BE2C (cell line): ENCODE results near the gene TBX15.

ENCODE experiments used
- DNase-seq: peaks from one replicate; pipeline ENCODE4 v3.0.0-alpha.2; 2020
- H3K27me3 ChIP-seq: fragments of 250-450 bp; sonication (Bioruptor Pico); 2 replicates; pipeline ENCODE4 v1.5.1; 2020; ENCODE audit warnings: mild to moderate bottlenecking
- H3K36me3 ChIP-seq: fragments of 250-450 bp; sonication (Bioruptor Pico); 2 replicates; pipeline ENCODE4 v1.5.1; 2020; ENCODE audit warnings: mild to moderate bottlenecking
- H3K4me1 ChIP-seq: fragments of 250-450 bp; sonication (Bioruptor Pico); 2 replicates; pipeline ENCODE4 v1.5.1; 2020
- H3K4me3 ChIP-seq: 2 replicates; pipeline ENCODE4 v1.5.1; 2011; ENCODE audit warnings: low read depth, low read length
- H3K9me3 ChIP-seq: fragments of 250-450 bp; sonication (Bioruptor Pico); 2 replicates; pipeline ENCODE4 v1.5.1; 2020
- TF ChIP-seq, protein P1 (sequence below): IDR thresholded peaks from 2 replicates; pipeline ENCODE4 v1.5.1; 2012; ENCODE audit warnings: mild to moderate bottlenecking, low read depth, low read length

Gene TBX15

DNA sequence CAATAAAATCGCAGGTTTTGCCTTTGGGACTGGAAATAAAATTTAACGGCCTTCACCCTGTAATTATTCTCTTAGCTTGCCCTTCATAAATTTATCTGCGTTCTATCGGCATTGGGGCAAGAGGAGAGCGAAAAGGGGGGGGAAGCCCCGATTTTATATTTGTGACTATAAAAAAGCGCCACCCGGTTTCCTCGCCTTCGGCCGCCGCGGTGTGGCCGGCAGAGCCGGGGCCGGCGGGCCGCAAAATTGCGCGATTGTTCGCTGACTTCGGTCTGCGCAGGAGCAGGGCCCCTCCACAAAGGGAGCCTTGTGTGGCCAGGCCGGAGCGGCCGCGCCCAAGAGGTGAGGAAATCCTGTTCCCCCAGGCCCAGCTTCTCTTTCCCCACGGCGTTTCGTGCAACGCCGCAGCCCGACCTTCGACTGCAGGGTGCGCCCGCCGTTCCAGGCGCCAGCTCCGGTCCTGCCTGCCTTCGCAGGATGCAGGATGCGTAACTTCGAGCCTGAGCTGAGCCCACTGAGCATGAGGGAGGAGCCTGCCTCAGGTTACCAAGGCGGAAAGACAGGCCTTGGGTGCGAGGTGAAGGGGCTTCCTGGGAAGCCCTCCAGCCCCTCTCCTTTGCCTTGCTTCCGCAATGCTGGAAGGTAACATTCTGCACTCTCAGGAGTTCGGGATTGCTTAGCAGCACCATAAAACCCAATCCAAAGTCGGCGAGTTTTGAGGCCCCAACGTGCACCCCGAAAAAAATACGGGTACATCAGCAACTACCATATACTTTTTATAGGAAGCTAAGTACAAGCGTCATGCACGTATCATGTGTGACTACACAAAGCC is 4.9 kb upstream of the TBX15 start:
- Histone ChIP-seq H3K27me3 (peaks cover 97% of the 10 kb centered on the region), H3K36me3 (no peaks in the 10 kb centered on the region), H3K4me1 (no peaks in the 10 kb centered on the region), H3K9me3 (no peaks in the 10 kb centered on the region), H3K4me3 (no peak overlapping the region)
- TF ChIP-seq, protein P1, sequence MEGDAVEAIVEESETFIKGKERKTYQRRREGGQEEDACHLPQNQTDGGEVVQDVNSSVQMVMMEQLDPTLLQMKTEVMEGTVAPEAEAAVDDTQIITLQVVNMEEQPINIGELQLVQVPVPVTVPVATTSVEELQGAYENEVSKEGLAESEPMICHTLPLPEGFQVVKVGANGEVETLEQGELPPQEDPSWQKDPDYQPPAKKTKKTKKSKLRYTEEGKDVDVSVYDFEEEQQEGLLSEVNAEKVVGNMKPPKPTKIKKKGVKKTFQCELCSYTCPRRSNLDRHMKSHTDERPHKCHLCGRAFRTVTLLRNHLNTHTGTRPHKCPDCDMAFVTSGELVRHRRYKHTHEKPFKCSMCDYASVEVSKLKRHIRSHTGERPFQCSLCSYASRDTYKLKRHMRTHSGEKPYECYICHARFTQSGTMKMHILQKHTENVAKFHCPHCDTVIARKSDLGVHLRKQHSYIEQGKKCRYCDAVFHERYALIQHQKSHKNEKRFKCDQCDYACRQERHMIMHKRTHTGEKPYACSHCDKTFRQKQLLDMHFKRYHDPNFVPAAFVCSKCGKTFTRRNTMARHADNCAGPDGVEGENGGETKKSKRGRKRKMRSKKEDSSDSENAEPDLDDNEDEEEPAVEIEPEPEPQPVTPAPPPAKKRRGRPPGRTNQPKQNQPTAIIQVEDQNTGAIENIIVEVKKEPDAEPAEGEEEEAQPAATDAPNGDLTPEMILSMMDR, result no peak
- DNase-seq, result no peak

DNA sequence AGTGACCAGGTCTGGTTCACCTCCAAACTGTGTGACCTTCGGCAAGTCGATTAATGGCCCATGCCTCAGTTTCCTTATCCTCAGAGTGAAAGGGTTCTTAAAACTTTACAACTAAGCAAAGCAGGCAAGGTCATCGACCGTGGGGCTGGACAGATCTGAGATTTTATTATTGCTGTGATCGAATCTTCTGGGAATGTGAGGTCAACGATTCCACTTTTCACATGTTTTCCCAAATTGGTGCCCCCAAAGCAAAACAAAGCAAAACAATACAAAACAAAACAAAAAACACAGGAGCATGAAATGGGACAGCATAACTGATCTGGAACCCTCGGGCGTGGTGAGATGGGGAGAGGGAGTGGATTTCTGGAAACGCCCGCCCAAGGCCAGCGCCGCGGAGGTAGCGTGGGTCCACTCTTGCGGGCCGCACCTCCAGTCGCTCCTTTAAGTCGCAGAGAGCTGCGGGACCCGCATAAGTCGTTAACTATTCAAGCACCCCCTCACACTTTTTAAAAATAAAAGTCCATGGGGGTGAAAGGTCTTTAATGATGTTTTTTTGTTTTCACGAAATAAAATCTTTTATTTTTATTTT is 4.2 kb upstream of the TBX15 start:
- H3K4me3 ChIP-seq, result no peak overlapping the region
- peaks cover 99% of the 10 kb centered on the region for H3K27me3 ChIP-seq
- H3K4me1 ChIP-seq, result no peaks in the 10 kb centered on the region
- no peaks in the 10 kb centered on the region for H3K9me3 ChIP-seq
- no peak for DNase-seq
- TF ChIP-seq, protein P1, result no peak
- no peaks in the 10 kb centered on the region for H3K36me3 ChIP-seq

DNA sequence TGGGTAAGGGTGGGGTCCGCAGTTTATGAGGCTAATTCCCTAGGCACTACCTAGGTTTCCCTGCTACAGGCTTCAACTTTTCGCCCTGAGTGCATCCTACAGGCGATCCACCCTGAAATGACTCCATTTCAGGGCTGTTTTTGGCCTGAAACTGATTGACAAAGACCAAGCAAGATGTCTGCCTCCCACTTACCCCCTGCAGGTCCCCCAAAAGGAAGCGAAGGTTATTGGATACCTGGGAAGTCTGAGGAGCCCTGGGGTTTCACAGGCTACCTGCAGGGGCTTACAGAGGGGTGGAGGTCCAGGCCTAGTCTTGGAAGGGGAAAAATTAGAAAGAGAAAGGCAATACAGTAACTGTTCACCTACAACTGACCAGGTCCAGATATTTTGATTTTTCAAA is 3.3 kb upstream of the TBX15 start:
- peaks cover 100% of the 10 kb centered on the region for H3K27me3 ChIP-seq

DNA sequence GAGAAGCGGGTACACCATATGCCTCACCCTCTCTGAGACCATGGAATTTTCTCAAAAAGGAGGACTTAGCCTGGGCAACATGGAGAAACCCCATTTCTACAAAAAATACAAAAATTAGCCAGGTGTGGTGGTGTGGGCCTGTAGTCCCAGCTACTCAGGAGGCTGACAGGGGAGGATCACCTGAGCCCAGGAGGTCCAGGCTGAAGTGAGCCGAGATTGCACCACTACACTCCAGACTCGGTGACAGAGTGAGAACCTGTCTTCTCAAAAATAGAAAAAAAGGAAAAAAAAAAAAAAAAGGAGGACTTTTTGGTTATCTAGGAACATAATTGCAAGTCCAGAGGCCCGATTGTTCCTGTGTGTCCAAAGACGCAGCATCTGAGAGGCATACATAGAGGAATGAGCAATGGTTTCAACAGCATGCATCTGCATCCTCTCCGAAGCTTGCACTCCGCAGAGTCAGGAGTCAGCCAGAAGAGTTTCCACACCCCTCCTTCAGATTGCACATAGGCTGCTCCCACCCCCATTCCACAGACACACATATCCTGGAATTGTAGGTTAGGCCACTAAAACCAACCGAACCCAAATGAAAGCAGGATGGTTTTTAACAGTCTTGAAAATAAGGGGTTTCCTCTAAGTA is 2.5 kb upstream of the TBX15 start:
- H3K4me3 ChIP-seq, result no peak overlapping the region
- no peaks in the 10 kb centered on the region for H3K9me3 ChIP-seq
- H3K4me1 ChIP-seq, result no peaks in the 10 kb centered on the region
- H3K36me3 ChIP-seq, result no peaks in the 10 kb centered on the region
- no peak for DNase-seq
- TF ChIP-seq, protein P1, result no peak
- peaks cover 100% of the 10 kb centered on the region for H3K27me3 ChIP-seq

More for the DNA sequence above, 3.3 kb upstream of the TBX15 start:
- no peaks in the 10 kb centered on the region for H3K9me3 ChIP-seq
- no peaks in the 10 kb centered on the region for H3K36me3 ChIP-seq
- TF ChIP-seq, protein P1, result no peak
- H3K4me3 ChIP-seq, result no peak overlapping the region
- H3K4me1 ChIP-seq, result no peaks in the 10 kb centered on the region
- DNase-seq, result no peak

DNA sequence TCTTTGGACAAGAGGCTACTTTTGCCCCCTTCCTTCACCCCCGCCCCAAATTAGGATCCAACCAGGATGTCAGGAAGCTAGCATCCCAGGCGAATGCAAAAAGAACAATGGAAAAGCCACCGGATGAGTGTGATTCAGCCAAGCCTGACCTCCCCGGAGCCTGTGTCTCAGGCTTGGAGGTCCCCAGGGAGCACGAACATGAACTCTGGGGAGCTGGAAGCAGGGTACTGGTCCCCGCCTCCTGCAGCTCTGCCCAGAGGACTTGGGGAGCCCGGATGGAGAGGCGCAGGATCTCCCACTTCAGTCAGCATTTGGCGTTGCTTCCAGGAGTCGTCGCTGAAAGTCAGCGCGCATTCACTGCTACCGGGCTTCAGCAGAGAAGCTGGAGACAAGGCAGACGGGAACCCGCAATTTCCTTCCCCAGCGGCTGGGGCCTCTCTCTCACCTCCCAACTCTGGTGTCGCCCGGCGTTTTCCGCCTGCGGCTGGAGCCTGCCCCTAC is 1.8 kb upstream of the TBX15 start:
- Histone ChIP-seq H3K4me1 (no peaks in the 10 kb centered on the region), H3K27me3 (peaks cover 100% of the 10 kb centered on the region), H3K9me3 (no peaks in the 10 kb centered on the region), H3K36me3 (no peaks in the 10 kb centered on the region), H3K4me3 (no peak overlapping the region)
- no peak for DNase-seq
- TF ChIP-seq, protein P1, result no peak
